DOHH2 (cell line): Measurements from ENCODE around the gene TNFRSF4.

Source experiments
- H3F3A ChIP-seq: fragments of 200-600 bp; sonication (generic), shearing (Covaris generic); 2 replicates; pipeline ENCODE4 v1.6.0; 2016; ENCODE audit warnings: antibody characterized with exemption, mild to moderate bottlenecking; ENCODE audit not compliant: control insufficient read depth, insufficient read depth
- H3K27ac ChIP-seq: fragments of 200-600 bp; sonication (generic); 2 replicates; pipeline ENCODE4 v1.5.1; 2014; ENCODE audit warnings: low read depth, mild to moderate bottlenecking, low read length, moderate library complexity
- H3K27me3 ChIP-seq: fragments of 200-600 bp; sonication (generic); 2 replicates; pipeline ENCODE4 v1.6.1; 2014; ENCODE audit warnings: mild to moderate bottlenecking, low read length, mixed read lengths; ENCODE audit not compliant: control insufficient read depth
- H3K36me3 ChIP-seq: fragments of 200-600 bp; sonication (generic); 2 replicates; pipeline ENCODE4 v1.6.1; 2014; ENCODE audit warnings: mild to moderate bottlenecking, low read length, moderate library complexity, mixed read lengths; ENCODE audit not compliant: control insufficient read depth
- H3K4me1 ChIP-seq: fragments of 200-600 bp; sonication (generic); 2 replicates; pipeline ENCODE4 v1.6.1; 2014; ENCODE audit warnings: mild to moderate bottlenecking, low read length, mixed read lengths; ENCODE audit not compliant: control insufficient read depth
- H3K4me2 ChIP-seq: fragments of 200-600 bp; sonication (generic); 2 replicates; pipeline ENCODE4 v1.6.0; 2014; ENCODE audit warnings: mild to moderate bottlenecking, low read length, moderate library complexity
- H3K4me3 ChIP-seq: fragments of 200-600 bp; sonication (generic); 2 replicates; pipeline ENCODE4 v1.5.1; 2014; ENCODE audit warnings: mild to moderate bottlenecking, low read length, mixed read lengths
- H3K79me2 ChIP-seq: fragments of 200-600 bp; sonication (generic); 2 replicates; pipeline ENCODE4 v1.6.1; 2014; ENCODE audit warnings: mild to moderate bottlenecking, low read length, mixed read lengths; ENCODE audit not compliant: control insufficient read depth
- H3K9me2 ChIP-seq: fragments of 200-600 bp; sonication (generic); replicated peaks from 2 replicates; pipeline ENCODE4 v1.6.1; 2014; ENCODE audit warnings: mild to moderate bottlenecking, low read length, mixed read lengths; ENCODE audit not compliant: control insufficient read depth
- H3K9me3 ChIP-seq: fragments of 200-600 bp; sonication (generic); 2 replicates; pipeline ENCODE4 v1.6.1; 2014; ENCODE audit warnings: antibody characterized with exemption, low read length, mixed read lengths; ENCODE audit not compliant: control insufficient read depth, insufficient read depth
- H4K20me1 ChIP-seq: fragments of 200-600 bp; sonication (generic); 2 replicates; pipeline ENCODE4 v1.6.0; 2014; ENCODE audit warnings: low read depth, mild to moderate bottlenecking, antibody characterized with exemption, low read length, moderate library complexity; ENCODE audit not compliant: control insufficient read depth, insufficient read depth
- EZH2phosphoT487 ChIP-seq: fragments of 200-600 bp; sonication (generic); IDR thresholded peaks from 2 replicates; pipeline ENCODE4 v1.6.1; 2017; ENCODE audit warnings: borderline replicate concordance, mild to moderate bottlenecking, antibody characterized with exemption, low read length, moderate library complexity, mixed read lengths
- TF ChIP-seq, protein P1 (sequence below): fragments of 200-600 bp; sonication (generic); IDR thresholded peaks from one replicate; pipeline ENCODE4 v1.5.1; 2014; ENCODE audit warnings: antibody characterized with exemption, mild to moderate bottlenecking, low read depth, low read length; ENCODE audit not compliant: poor library complexity, severe bottlenecking

Gene TNFRSF4

GRCh38 chr1:1218524-1219200 is 4.7 kb upstream of the TNFRSF4 start:
- H4K20me1 ChIP-seq = no peaks in the 10 kb centered on the region
- H3K9me2 ChIP-seq = no peaks in the 10 kb centered on the region
- H3K4me2 ChIP-seq = no peak overlapping the region
- peaks cover 10% of the 10 kb centered on the region for H3K4me1 ChIP-seq
- H3K36me3 ChIP-seq = peaks cover 45% of the 10 kb centered on the region
- H3F3A ChIP-seq = no peaks in the 10 kb centered on the region
- no peak overlapping the region for H3K27ac ChIP-seq
- no peaks in the 10 kb centered on the region for H3K27me3 ChIP-seq
- no peak overlapping the region for H3K4me3 ChIP-seq
- H3K9me3 ChIP-seq = no peaks in the 10 kb centered on the region
- TF ChIP-seq EZH2phosphoT487 = no peak
- TF ChIP-seq, protein P1, sequence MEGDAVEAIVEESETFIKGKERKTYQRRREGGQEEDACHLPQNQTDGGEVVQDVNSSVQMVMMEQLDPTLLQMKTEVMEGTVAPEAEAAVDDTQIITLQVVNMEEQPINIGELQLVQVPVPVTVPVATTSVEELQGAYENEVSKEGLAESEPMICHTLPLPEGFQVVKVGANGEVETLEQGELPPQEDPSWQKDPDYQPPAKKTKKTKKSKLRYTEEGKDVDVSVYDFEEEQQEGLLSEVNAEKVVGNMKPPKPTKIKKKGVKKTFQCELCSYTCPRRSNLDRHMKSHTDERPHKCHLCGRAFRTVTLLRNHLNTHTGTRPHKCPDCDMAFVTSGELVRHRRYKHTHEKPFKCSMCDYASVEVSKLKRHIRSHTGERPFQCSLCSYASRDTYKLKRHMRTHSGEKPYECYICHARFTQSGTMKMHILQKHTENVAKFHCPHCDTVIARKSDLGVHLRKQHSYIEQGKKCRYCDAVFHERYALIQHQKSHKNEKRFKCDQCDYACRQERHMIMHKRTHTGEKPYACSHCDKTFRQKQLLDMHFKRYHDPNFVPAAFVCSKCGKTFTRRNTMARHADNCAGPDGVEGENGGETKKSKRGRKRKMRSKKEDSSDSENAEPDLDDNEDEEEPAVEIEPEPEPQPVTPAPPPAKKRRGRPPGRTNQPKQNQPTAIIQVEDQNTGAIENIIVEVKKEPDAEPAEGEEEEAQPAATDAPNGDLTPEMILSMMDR = no peak
- H3K79me2 ChIP-seq = 0 out of 2 replicates have a peak, but pooled peaks cover 3% of the 10 kb centered on the region

DNA sequence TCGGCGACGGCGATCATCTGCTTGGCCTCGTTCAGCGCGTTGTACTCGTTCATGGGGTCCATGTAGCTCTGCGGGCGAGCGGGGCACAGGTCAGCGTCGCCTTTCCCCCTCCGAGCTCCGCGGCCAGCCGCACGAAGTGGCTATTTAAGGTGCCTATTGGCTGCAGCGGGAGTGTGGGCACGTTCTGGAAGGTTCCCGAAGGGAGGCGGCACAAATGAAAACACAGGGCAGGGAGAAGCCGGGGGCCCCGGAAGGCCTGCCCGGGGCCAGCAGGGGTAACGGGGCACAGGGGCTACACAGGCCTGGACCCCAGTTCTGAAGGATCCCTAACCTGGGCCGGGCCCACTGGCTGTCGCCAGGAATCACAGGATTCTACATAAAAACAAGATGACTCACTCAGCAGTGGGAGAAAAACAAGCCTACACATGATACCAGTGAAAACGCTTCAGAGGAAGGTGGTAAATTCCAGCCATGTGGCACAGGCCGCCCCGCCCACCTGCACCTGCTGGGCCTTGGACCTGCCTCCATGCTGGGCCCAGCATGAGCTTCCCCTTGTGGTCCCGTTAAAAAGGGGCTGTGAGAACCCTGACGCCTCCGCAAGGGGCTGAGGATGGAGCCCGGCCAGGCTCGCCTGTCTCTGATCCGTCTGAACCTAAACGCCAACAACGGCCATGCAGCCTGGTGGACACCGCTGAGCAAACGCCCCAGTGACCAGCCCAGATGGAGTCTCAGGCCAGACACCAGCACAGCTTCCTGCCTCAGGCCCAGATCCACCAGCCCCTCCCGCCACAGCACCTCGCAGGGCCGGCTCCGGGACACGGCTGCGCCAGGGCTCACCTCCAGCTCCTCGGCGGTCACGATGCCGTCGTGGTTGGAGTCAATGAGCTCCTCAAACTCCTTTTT is 3.9 kb upstream of the TNFRSF4 start:
- Histone ChIP-seq H3K27ac (no peak overlapping the region), H3K4me2 (no peak overlapping the region), H3K79me2 (0 out of 2 replicates have a peak, but pooled peaks cover 1% of the 10 kb centered on the region), H3K4me3 (no peak overlapping the region), H3K9me2 (no peaks in the 10 kb centered on the region), H4K20me1 (no peaks in the 10 kb centered on the region), H3K27me3 (no peaks in the 10 kb centered on the region; the same call in 1 of the 2 replicates), H3K4me1 (peaks cover 12% of the 10 kb centered on the region), H3K36me3 (peaks cover 39% of the 10 kb centered on the region), H3F3A (no peaks in the 10 kb centered on the region), H3K9me3 (no peaks in the 10 kb centered on the region)
- no peak for TF ChIP-seq EZH2phosphoT487
- TF ChIP-seq, protein P1 = no peak

- TF ChIP-seq, protein P1 = no peak
- TF ChIP-seq EZH2phosphoT487 = no peak
- Histone ChIP-seq H3K36me3 (peaks cover 33% of the 10 kb centered on the region), H3K27ac (no peak overlapping the region)
Observed at GRCh38 chr1:1216770-1217620, 3.0 kb upstream of the TNFRSF4 start.

More at GRCh38 chr1:1216770-1217620, 3.0 kb upstream of the TNFRSF4 start:
- Histone ChIP-seq H3K9me3 (no peaks in the 10 kb centered on the region), H3K4me1 (peaks cover 15% of the 10 kb centered on the region), H3K27me3 (peaks cover 2% of the 10 kb centered on the region; the same call in 1 of the 2 replicates), H3K79me2 (no peaks in the 10 kb centered on the region), H3K4me3 (no peak overlapping the region), H4K20me1 (no peaks in the 10 kb centered on the region), H3K4me2 (no peak overlapping the region), H3K9me2 (no peaks in the 10 kb centered on the region), H3F3A (no peaks in the 10 kb centered on the region)
